Panc1 (cell line): ENCODE results near the gene PARM1. TPM values are rescaled to one million over a fixed set of nuclear protein-coding genes. Genes with fewer than 3 reads are reported as not detected.

Source experiments
- ATAC-seq: fragments of 200-7000 bp; cut with Tn5 transposase; 2 replicates; pipeline ENCODE4 v1.9.1; 2020; ENCODE audit warnings: mild to moderate bottlenecking, moderate library complexity
- BruUV-seq: library from RNA; stranded (reverse); fragments of 400-500 nt; replicated peaks from 2 replicates; lab custom pipeline; 2021; lab: Mats Ljungman, UMichigan
- CTCF ChIA-PET: fragments of 300-600 bp; sonication (Branson Sonifier 250); formaldehyde crosslinking; loops from one replicate; lab custom pipeline; 2022; ENCODE audit warnings: antibody characterized with exemption; lab: Charles Lee
- POLR2A ChIA-PET: fragments of 300-600 bp; sonication (Branson Sonifier 250); formaldehyde crosslinking; loops from one replicate; lab custom pipeline; 2022; ENCODE audit warnings: antibody characterized with exemption; lab: Charles Lee
- DNase-seq: peaks from one replicate; pipeline ENCODE4 v3.0.0-alpha.2; 2010; ENCODE audit warnings: low read depth, low spot score
- H3K27ac ChIP-seq: 2 replicates; pipeline ENCODE4 v1.5.1; 2011; ENCODE audit warnings: mild to moderate bottlenecking, low read length, inconsistent platforms
- H3K27me3 ChIP-seq: fragments of 200-500 bp; sonication (Bioruptor generic); 2 replicates; pipeline ENCODE4 v1.6.0; 2014; ENCODE audit warnings: low read length, inconsistent platforms; ENCODE audit not compliant: control insufficient read depth, insufficient read depth
- H3K36me3 ChIP-seq: fragments of 200-500 bp; sonication (Bioruptor generic); 2 replicates; pipeline ENCODE4 v1.5.1; 2014; ENCODE audit warnings: inconsistent platforms, mild to moderate bottlenecking, low read length, moderate library complexity; ENCODE audit not compliant: control insufficient read depth, insufficient read depth
- H3K4me1 ChIP-seq: 2 replicates; pipeline ENCODE4 v1.5.1; 2011; ENCODE audit warnings: inconsistent platforms, mild to moderate bottlenecking, low read length, moderate library complexity; ENCODE audit not compliant: control insufficient read depth, insufficient read depth
- H3K4me3 ChIP-seq, 2 experiments: 2 replicates each; pipeline ENCODE4 v1.5.1; 2011 to 2012; ENCODE audit warnings: low read depth in 2 of 2, low read length in 2 of 2, mild to moderate bottlenecking in 2 of 2, inconsistent platforms in 1 of 2, moderate library complexity in 1 of 2
- H3K9me3 ChIP-seq: fragments of 200-500 bp; sonication (Bioruptor generic); 2 replicates; pipeline ENCODE4 v1.5.1; 2014; ENCODE audit warnings: low read depth, mild to moderate bottlenecking, inconsistent platforms, low read length, moderate library complexity; ENCODE audit not compliant: control insufficient read depth, insufficient read depth
- POLR2AphosphoS5 ChIP-seq: IDR thresholded peaks from 2 replicates; pipeline ENCODE4 v1.6.1; 2012; ENCODE audit warnings: mild to moderate bottlenecking, low read depth, low read length, moderate library complexity
- SIN3A ChIP-seq: IDR thresholded peaks from 2 replicates; pipeline ENCODE4 v1.6.1; 2012; ENCODE audit warnings: low read depth, mild to moderate bottlenecking, low read length, moderate library complexity, borderline replicate concordance; ENCODE audit not compliant: insufficient read depth
- TCF7L2 ChIP-seq: IDR thresholded peaks from 2 replicates; pipeline ENCODE4 v1.6.1; 2011; ENCODE audit warnings: mild to moderate bottlenecking, low read depth, low read length, inconsistent platforms
- in situ Hi-C: cut with HindIII; loops from 2 replicates; pipeline ENCODE4 v1.10.0; 2016; ENCODE audit warnings: low sequenced_read_pairs, low pct_unique_long_range_greater_than_20kb
- intact Hi-C: fragments of 100-400 bp; cut with micrococcal nuclease; formaldehyde crosslinking; loops from one replicate; pipeline ENCODE4 v1.10.0; 2022; ENCODE audit not compliant: unreplicated experiment
- total RNA-seq: library from RNA; stranded (reverse); gene quantifications from one replicate; pipeline ENCODE4 v1.2.1, GENCODE V29; 2021; ENCODE audit not compliant: unreplicated experiment
- TF ChIP-seq, protein P1 (sequence below), 2 experiments: IDR thresholded peaks; 2 replicates each; pipeline ENCODE4 v1.6.1; 2011 to 2012; ENCODE audit warnings: low read depth in 2 of 2, control low read depth in 1 of 2, low read length in 1 of 2, mild to moderate bottlenecking in 1 of 2, moderate library complexity in 1 of 2; ENCODE audit not compliant: insufficient read depth in 1 of 2
- TF ChIP-seq, protein P2 (sequence below): fragments of 450-650 bp; IDR thresholded peaks from 2 replicates; pipeline ENCODE4 v1.5.1; 2017; ENCODE audit warnings: mild to moderate bottlenecking

PARM1 gene
- total RNA-seq, 1 experiment from 2014 or later: 0.21 TPM

DNA sequence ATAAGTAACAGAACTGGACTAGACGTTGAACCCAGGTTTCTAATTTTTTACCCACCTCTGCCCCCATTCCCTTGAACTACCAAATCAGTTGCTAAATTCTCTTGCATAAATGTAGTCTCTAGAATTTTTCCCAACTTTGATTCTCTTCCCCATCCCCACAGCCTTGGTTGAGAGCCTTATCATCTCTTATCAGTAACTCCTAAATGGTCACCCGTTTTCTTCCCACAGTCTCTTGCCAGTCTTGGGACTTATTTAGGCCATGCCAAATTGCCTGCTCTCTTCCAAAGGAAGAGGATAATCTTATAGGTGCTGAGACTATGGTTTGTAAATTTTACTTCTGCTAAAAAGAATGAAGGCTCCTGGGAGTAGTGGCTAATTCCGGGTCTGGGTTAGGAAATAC, 13.3 kb downstream of the PARM1 start:
- no TSS peak for BruUV-seq
- Histone ChIP-seq H3K36me3 (no peaks in the 10 kb centered on the region), H3K4me1 (no peaks in the 10 kb centered on the region), H3K27ac (no peak overlapping the region), H3K9me3 (no peaks in the 10 kb centered on the region), H3K4me3 (no peak overlapping the region), H3K27me3 (no peaks in the 10 kb centered on the region)
- intact Hi-C loops (no loop called here), in situ Hi-C loops (no loop called here)
- ATAC-seq (no peak), DNase-seq (no peak)
- TF ChIP-seq, protein P1, sequence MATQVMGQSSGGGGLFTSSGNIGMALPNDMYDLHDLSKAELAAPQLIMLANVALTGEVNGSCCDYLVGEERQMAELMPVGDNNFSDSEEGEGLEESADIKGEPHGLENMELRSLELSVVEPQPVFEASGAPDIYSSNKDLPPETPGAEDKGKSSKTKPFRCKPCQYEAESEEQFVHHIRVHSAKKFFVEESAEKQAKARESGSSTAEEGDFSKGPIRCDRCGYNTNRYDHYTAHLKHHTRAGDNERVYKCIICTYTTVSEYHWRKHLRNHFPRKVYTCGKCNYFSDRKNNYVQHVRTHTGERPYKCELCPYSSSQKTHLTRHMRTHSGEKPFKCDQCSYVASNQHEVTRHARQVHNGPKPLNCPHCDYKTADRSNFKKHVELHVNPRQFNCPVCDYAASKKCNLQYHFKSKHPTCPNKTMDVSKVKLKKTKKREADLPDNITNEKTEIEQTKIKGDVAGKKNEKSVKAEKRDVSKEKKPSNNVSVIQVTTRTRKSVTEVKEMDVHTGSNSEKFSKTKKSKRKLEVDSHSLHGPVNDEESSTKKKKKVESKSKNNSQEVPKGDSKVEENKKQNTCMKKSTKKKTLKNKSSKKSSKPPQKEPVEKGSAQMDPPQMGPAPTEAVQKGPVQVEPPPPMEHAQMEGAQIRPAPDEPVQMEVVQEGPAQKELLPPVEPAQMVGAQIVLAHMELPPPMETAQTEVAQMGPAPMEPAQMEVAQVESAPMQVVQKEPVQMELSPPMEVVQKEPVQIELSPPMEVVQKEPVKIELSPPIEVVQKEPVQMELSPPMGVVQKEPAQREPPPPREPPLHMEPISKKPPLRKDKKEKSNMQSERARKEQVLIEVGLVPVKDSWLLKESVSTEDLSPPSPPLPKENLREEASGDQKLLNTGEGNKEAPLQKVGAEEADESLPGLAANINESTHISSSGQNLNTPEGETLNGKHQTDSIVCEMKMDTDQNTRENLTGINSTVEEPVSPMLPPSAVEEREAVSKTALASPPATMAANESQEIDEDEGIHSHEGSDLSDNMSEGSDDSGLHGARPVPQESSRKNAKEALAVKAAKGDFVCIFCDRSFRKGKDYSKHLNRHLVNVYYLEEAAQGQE (IDR thresholded peaks at IDR 0.05; ENCODE audit: insufficient read depth in 1 of 2, low read depth in 2 of 2, low read length in 1 of 2): no peak
- TF ChIP-seq TCF7L2: no peak
- TF ChIP-seq SIN3A: no peak
- TF ChIP-seq, protein P2, sequence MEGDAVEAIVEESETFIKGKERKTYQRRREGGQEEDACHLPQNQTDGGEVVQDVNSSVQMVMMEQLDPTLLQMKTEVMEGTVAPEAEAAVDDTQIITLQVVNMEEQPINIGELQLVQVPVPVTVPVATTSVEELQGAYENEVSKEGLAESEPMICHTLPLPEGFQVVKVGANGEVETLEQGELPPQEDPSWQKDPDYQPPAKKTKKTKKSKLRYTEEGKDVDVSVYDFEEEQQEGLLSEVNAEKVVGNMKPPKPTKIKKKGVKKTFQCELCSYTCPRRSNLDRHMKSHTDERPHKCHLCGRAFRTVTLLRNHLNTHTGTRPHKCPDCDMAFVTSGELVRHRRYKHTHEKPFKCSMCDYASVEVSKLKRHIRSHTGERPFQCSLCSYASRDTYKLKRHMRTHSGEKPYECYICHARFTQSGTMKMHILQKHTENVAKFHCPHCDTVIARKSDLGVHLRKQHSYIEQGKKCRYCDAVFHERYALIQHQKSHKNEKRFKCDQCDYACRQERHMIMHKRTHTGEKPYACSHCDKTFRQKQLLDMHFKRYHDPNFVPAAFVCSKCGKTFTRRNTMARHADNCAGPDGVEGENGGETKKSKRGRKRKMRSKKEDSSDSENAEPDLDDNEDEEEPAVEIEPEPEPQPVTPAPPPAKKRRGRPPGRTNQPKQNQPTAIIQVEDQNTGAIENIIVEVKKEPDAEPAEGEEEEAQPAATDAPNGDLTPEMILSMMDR: no peak
- ChIA-PET POLR2A (no interaction called here), CTCF (interaction anchor here (0.5 kb wide), 1 partner anchor 622 kb away, joined by 4 read pairs; no protein-coding TSS in a partner anchor)

DNA sequence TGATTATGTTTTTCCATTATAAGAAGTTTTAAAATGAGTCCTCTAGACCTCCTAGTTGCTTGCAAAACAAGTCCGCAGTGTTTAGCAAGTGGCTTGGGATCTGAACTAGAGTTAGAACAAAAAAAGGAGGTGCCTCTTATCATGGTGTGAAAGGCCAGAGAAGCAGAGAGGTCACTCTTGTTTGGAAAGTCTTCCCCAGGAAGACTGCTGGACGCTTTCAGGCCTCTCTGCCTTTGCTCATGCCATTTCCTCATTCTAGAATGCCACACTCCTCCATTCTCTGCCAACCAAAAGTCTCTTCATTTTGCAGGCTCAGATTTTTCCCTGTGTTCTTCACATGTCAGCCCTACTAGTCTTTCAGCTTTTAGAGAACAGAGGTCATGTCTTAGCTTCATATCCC, 14.9 kb downstream of the PARM1 start:
- no peaks in the 10 kb centered on the region for H3K36me3 ChIP-seq
- ChIA-PET POLR2A (no interaction called here), CTCF (no interaction called here)
- ATAC-seq (no peak), DNase-seq (no peak)
- no peak overlapping the region for H3K4me3 ChIP-seq
- H3K9me3 ChIP-seq: no peaks in the 10 kb centered on the region
- in situ Hi-C loops (no loop called here), intact Hi-C loops (no loop called here)
- no peak overlapping the region for H3K27ac ChIP-seq
- H3K27me3 ChIP-seq: no peaks in the 10 kb centered on the region
- TF ChIP-seq POLR2AphosphoS5 (no peak), TCF7L2 (no peak), SIN3A (no peak)
- TF ChIP-seq, protein P1 (IDR thresholded peaks at IDR 0.05; ENCODE audit: insufficient read depth in 1 of 2, low read depth in 2 of 2, low read length in 1 of 2): no peak
- TF ChIP-seq, protein P2: no peak
- BruUV-seq: no TSS peak
- H3K4me1 ChIP-seq: no peaks in the 10 kb centered on the region
